ENCODE measurements around the gene SKAP1.

DNA sequence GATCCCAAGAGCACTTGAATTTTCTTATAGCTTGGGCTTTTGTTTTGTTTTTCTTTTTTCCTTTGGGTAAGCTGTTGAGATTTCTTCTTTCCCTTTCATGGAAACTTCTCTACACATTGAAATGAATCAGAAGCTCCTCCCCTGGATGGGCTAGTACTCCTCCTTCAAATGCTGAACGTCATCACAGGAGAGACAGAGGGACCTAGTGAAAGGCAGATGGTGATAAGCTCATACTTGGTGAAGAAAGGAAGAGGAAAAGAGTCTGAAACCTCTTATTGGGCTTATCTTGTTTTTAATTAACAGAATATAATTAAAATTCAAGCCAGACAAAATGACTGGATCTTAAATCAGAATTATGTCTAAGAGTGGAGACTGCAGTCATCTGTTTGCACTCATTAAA lies 175.1 kb downstream of the SKAP1 start:
- TF ChIP-seq CTCF (IDR thresholded peaks at IDR 0.05), result no peak
- no peak for TF ChIP-seq POLR2A (IDR thresholded peaks at IDR 0.05)
- no peak for TF ChIP-seq EP300 (IDR thresholded peaks at IDR 0.05)

Measured in ovary (tissue), 3 donors.